GM21529 (cell line): ENCODE results near the gene PEX5.
"Not testable (repeated sequence)": the region's sequence is repeated elsewhere in the genome, so short reads cannot be mapped to it uniquely, and the experiment has no call there.

Experiments used
- ATAC-seq: cut with Tn5 transposase; IDR thresholded peaks from one replicate; pipeline ENCODE4 v1.9.1; 2021; ENCODE audit not compliant: unreplicated experiment

The PEX5 gene

GRCh38 chr12:7158781-7159609, 30.5 kb upstream of the PEX5 start:
- ATAC-seq = no peak

- no peak for ATAC-seq
Observed at GRCh38 chr12:7160183-7160582, 29.3 kb upstream of the PEX5 start.

DNA sequence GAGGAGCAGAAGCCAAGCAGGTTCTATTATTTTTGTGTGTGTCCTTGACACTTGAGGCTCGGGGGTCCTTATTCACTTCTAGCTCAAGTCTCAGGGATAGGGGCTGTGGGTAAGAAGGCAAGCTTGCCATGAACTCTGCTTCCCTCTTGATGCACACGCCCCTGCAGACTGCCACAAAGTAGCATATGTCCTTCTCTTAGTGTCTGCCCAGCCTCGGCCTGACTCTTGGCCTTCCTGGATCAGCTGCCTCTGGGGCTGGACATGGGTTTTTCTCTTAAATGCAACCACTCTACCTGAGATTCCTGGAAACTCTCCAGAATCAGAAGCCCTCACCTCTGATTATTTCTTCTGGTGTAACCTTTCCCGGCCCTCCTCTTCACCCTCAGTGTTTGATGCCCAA, 28.2 kb upstream of the PEX5 start:
- ATAC-seq = no peak

- ATAC-seq = no peak
Observed at GRCh38 chr12:7161811-7162210, 27.7 kb upstream of the PEX5 start.

GRCh38 chr12:7162691-7163114, 26.8 kb upstream of the PEX5 start:
- no peak for ATAC-seq

DNA sequence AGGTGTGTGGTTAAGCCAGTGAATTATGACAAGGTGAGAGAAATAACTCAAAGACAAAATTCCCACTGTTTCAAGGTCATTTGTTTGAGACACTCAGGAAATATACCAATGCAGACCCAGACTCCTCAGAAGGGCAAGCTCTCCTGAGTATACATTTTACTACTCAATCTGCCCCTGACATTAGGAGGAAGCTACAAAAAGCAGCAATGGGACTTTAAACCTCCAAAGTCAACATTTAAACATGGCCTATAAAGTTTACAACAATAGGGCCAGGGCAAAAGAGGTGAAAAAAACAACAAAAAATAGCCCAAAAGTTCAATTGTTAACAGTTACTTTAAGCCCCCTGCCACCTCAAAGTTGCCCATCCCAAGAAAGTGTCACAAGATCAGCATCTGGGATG, 19.5 kb upstream of the PEX5 start:
- ATAC-seq = no peak

GRCh38 chr12:7171854-7172253, 17.6 kb upstream of the PEX5 start:
- ATAC-seq = no peak

DNA sequence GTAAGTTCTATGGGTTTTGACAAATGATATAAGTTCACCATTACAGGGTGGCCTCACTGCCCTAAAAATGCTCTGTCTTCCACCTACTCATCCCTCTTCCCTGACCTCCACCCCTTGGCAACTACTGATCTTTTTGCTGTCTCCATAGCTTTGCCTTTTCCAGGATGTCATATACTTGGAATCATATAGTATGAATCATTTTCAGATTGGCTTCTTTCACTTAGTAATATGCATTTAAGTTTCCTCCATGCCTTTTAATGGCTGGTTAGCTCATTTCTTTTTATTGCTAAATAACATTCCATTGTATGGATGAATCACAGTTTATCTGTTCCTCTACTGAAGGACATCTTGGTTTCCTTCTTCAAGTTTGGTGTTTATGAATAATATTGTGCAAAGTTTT, 14.0 kb upstream of the PEX5 start:
- ATAC-seq = no peak

DNA sequence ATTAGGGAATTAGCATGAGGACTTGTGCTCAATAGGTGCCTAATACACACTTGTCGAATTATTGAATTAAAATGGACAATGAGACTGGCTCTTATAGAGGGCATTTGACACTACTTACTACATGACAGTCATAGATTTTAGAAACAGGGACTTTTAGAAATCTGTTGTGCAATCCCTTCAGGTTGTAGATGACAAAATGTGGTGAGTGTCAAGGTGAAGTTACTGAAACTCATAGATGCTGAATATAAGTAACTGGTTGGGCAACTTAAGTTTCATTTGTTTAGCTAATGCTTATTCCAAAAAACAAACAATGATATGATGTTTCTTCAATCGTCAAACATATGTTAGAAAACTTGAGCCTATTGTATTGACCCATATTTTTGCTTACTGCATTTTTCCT, 12.9 kb upstream of the PEX5 start:
- no peak for ATAC-seq

DNA sequence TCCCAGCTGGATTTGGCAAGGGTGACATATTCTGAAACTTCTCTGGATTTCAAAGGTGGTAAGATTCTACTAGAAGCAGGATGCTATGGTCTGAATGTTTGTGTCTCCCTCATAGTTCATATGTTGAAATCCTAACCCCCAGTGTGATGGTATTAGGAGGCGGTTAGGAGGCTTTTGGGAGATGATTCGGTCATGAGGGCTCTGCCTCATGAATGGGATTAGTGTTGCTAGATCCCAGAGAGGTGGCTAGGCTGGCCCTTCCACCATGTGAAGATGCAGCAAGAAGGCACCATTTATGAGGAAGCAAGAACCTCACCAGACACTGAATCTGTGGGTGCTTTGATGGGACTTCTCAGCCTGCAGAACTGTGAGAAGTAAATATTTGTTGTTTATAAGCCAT, 11.0 kb upstream of the PEX5 start:
- no peak for ATAC-seq

GRCh38 chr12:7180685-7181084, 8.8 kb upstream of the PEX5 start:
- ATAC-seq = no peak

DNA sequence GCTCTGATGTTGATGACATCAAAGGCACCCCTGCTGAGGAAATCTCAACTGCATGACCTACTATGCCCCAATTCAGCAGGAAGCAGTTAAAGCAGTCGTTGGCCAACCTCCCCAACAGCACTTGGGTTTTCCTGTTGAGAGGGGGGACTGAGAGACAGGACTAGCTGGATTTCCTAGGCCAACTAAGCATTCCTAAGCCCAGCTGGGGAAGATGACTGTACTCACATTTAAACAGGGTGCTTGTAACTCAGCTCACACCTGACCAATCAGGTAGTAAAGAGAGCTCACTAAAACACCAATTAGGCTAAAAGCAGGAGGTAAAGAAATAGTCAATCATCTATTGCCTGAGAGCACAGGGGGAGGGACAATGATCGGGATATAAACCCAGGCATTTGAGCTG, 3.4 kb upstream of the PEX5 start:
- ATAC-seq = not testable (repeated sequence)

- ATAC-seq = peak; percentile 44
Observed at GRCh38 chr12:7188562-7189397, 706 bp upstream of the PEX5 start.

- peak; percentile 11 for ATAC-seq
Observed at GRCh38 chr12:7190268-7191055, 976 bp downstream of the PEX5 start.

GRCh38 chr12:7193674-7194073, 4.2 kb downstream of the PEX5 start:
- no peak for ATAC-seq

- ATAC-seq = no peak
Observed at GRCh38 chr12:7197841-7198240, 8.4 kb downstream of the PEX5 start.

- ATAC-seq = no peak
Observed at GRCh38 chr12:7203109-7203508, 13.6 kb downstream of the PEX5 start.

- no peak for ATAC-seq
Observed at GRCh38 chr12:7205091-7205490, 15.6 kb downstream of the PEX5 start.

DNA sequence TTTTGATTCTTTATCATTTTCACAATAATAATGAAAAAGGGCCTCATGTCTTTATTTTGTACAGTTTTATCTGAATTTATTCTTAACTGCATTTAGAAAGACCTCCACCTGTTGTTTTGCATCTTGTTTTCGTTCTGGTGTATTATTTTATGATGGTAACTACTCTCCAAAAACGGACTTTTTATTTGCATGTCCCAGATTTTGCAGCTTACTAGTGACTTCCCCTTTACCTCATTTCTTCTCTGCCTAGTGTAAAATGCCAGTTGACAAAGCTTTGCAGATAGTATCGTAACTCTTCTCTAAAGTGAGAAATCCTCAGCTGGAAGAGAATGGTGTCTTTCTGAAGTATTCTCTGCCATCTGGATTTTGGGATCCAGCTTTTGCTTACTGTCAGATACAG, 17.2 kb downstream of the PEX5 start:
- no peak for ATAC-seq

DNA sequence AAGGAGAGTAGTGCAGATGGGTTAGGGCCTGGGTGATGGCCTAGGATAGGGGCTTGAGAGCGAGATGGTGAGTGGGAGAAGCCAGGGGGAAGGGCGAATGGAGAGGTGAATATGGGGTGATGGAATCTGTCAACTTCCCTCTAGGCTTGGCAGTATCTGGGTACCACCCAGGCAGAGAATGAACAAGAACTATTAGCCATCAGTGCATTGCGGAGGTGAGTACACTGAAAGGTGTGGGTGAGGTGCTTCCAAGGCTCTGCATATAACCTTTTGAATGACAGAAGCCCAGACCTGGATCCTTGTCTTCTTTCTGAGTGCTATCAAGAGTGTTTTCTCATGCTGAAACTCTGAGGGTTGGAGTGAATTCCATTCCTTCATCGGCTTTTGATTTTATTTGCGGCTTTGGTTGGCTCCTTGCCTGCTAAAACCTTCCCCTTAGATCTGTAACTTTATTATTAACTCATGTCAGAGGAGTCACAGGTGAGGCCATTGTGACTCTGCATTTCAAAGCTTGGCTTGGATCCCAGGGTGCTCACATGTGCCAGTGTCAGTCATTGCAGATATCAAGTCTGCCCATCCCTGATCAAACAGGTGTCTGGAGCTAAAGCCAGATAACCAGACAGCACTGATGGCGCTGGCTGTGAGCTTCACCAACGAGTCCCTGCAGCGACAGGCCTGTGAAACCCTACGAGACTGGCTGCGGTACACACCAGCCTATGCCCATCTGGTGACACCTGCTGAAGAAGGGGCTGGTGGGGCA, 18.6 kb downstream of the PEX5 start:
- no peak for ATAC-seq

GRCh38 chr12:7209958-7210357, 20.5 kb downstream of the PEX5 start:
- ATAC-seq = no peak
